ENCODE results near the gene CDH12.

DNA sequence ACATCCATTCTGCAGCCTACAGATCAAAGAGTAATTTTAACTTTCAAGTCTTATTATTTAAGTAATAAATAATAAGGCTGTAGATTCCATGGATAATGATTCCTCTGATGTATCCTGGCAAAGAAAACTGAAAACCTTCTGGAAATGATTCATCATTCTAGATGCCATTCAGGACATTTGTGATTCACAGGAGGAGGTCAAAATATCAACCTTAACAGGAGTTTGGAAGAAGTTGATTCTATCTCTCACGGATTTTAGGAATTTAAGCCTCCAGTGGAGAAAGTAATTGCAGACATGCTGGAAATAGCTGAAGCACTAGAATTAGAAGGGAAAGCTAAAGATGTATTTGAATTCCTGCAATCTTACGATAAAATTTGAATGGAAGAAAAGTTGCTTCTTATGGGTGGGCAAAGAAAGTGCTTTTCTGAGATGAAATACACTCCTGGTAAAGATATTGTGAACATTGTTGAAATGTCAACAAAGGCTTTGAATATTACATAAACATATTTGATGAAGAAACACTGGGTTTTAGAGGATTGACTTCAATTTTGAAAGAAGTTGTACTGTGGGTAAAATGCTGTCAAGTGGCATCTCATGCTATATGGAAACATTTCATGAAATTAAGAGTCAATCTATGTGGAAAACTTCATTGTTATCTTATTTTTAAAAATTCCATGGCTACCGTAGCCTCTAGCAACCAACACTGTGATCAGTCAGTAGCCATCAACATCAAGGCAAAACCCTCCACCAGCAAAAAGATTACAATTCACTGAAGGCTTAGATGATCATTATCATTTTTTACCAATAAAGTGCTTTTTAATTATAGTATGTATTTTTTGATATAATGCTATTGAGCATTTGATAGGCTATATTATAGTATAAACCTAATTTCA, 1141.0 kb downstream of the CDH12 start:
- no peak for TF ChIP-seq POLR2A (IDR thresholded peaks at IDR 0.05; ENCODE audit: low read depth)
- TF ChIP-seq, protein P1, sequence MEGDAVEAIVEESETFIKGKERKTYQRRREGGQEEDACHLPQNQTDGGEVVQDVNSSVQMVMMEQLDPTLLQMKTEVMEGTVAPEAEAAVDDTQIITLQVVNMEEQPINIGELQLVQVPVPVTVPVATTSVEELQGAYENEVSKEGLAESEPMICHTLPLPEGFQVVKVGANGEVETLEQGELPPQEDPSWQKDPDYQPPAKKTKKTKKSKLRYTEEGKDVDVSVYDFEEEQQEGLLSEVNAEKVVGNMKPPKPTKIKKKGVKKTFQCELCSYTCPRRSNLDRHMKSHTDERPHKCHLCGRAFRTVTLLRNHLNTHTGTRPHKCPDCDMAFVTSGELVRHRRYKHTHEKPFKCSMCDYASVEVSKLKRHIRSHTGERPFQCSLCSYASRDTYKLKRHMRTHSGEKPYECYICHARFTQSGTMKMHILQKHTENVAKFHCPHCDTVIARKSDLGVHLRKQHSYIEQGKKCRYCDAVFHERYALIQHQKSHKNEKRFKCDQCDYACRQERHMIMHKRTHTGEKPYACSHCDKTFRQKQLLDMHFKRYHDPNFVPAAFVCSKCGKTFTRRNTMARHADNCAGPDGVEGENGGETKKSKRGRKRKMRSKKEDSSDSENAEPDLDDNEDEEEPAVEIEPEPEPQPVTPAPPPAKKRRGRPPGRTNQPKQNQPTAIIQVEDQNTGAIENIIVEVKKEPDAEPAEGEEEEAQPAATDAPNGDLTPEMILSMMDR (IDR thresholded peaks at IDR 0.05) = no peak
